Stimulated activated CD4-positive, alpha-beta T cell treated with anti-CD3 and anti-CD28 coated beads, Interleukin-15, amount 100 ng/mL, for 24 hours (primary cell): Measurements from ENCODE around the gene PPP4R2.
A peak's percentile ranks its signal among the peaks of the same experiment; 100 is the strongest.

Experiments
- DNase-seq: peaks from one replicate; pipeline ENCODE4 v3.0.0-alpha.2; 2020

The PPP4R2 gene

GRCh38 chr3:73071952-73072351 lies 75.3 kb downstream of the PPP4R2 start:
- DNase-seq, result no peak

- DNase-seq, result no peak
These were observed 76.0 kb downstream of the PPP4R2 start for GRCh38 chr3:73072634-73073033.

- no peak for DNase-seq
These were observed 76.6 kb downstream of the PPP4R2 start for GRCh38 chr3:73073091-73073707.

GRCh38 chr3:73074781-73075180 lies 78.2 kb downstream of the PPP4R2 start:
- DNase-seq, result no peak

- peak; percentile 42 for DNase-seq
These were observed 83.8 kb downstream of the PPP4R2 start for GRCh38 chr3:73080216-73080966.

- DNase-seq, result no peak
These were observed 84.5 kb downstream of the PPP4R2 start for GRCh38 chr3:73081140-73081539.

- no peak for DNase-seq
These were observed 87.6 kb downstream of the PPP4R2 start for GRCh38 chr3:73084170-73084569.

GRCh38 chr3:73086071-73086494 lies 89.5 kb downstream of the PPP4R2 start:
- peak; percentile 58 for DNase-seq

GRCh38 chr3:73094129-73094528 lies 97.5 kb downstream of the PPP4R2 start:
- DNase-seq, result no peak

GRCh38 chr3:73094951-73095350 lies 98.3 kb downstream of the PPP4R2 start:
- no peak for DNase-seq

GRCh38 chr3:73096169-73096568 lies 99.6 kb downstream of the PPP4R2 start:
- no peak for DNase-seq

GRCh38 chr3:73098026-73098425 lies 101.4 kb downstream of the PPP4R2 start:
- no peak for DNase-seq

- no peak for DNase-seq
These were observed 102.3 kb downstream of the PPP4R2 start for GRCh38 chr3:73098873-73099272.

- peak; percentile 85 for DNase-seq
These were observed 104.3 kb downstream of the PPP4R2 start for GRCh38 chr3:73100741-73101559.

GRCh38 chr3:73101881-73102280 lies 105.3 kb downstream of the PPP4R2 start:
- DNase-seq, result no peak

- no peak for DNase-seq
These were observed 110.6 kb downstream of the PPP4R2 start for GRCh38 chr3:73107215-73107614.

- no peak for DNase-seq
These were observed 111.1 kb downstream of the PPP4R2 start for GRCh38 chr3:73107676-73108187.

- no peak for DNase-seq
These were observed 112.1 kb downstream of the PPP4R2 start for GRCh38 chr3:73108750-73109149.

GRCh38 chr3:73110530-73110929 lies 113.9 kb downstream of the PPP4R2 start:
- no peak for DNase-seq

- no peak for DNase-seq
These were observed 118.1 kb downstream of the PPP4R2 start for GRCh38 chr3:73114711-73115110.

- DNase-seq, result no peak
These were observed 119.2 kb downstream of the PPP4R2 start for GRCh38 chr3:73115806-73116205.
